DMS79 (cell line): Measurements from ENCODE around the gene DHX58.

ENCODE experiments used
- DNase-seq: peaks from one replicate; lab custom pipeline; 2025; lab: John Stamatoyannopoulos, UW

DHX58 gene

GRCh38 chr17:42053731-42054500, 58.6 kb downstream of the DHX58 start:
- DNase-seq, result no peak

GRCh38 chr17:42052346-42052877, 60.1 kb downstream of the DHX58 start:
- DNase-seq, result no peak

GRCh38 chr17:42051645-42052044, 60.9 kb downstream of the DHX58 start:
- DNase-seq, result no peak
